HG03159 (cell line): ENCODE measurements around the gene S100A3.
"Not testable (repeated sequence)": the region's sequence is repeated elsewhere in the genome, so short reads cannot be mapped to it uniquely, and the experiment has no call there.

Experiments used
- ATAC-seq: cut with Tn5 transposase; IDR thresholded peaks from one replicate; pipeline ENCODE4 v1.9.1; 2021; ENCODE audit warnings: mild to moderate bottlenecking, moderate library complexity; ENCODE audit not compliant: unreplicated experiment

S100A3 gene

DNA sequence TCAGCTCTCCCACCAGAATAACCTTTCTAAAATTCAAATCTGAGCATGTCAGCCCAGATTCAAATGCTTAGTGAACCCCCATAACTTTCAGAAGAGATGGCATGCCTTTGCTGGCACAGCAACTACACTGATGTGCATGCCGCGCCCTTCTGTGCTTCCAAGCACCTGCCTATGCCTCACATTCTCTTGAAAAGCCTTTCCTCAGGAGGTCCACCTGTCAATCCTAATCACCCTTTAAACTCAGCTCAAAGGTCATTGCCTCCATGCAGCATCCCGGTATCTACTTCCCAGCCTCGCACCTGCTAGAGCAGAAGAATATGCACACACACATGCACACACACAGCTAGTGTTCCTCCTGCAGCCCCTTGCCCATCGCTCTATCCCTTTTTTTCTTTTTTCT, 21.8 kb upstream of the S100A3 start:
- no peak for ATAC-seq

DNA sequence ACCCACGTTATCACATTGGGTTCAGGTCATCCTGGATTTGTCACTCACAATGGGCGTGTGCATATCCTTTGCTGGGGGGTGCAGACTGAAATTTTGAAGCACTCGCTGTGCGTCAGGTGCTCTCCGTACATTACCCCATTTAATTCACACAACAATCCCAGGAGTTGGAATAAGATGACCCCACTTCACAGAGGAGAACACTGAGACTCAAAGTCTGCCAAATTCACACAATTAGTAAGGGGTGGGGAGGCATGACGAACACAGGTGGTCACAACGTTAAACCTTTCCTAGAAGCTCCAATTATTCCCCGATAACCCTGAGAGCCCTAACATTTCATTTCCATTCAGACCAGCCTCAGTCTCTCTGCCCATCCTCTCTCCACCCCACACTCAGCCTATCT, 20.4 kb upstream of the S100A3 start:
- ATAC-seq, result no peak

DNA sequence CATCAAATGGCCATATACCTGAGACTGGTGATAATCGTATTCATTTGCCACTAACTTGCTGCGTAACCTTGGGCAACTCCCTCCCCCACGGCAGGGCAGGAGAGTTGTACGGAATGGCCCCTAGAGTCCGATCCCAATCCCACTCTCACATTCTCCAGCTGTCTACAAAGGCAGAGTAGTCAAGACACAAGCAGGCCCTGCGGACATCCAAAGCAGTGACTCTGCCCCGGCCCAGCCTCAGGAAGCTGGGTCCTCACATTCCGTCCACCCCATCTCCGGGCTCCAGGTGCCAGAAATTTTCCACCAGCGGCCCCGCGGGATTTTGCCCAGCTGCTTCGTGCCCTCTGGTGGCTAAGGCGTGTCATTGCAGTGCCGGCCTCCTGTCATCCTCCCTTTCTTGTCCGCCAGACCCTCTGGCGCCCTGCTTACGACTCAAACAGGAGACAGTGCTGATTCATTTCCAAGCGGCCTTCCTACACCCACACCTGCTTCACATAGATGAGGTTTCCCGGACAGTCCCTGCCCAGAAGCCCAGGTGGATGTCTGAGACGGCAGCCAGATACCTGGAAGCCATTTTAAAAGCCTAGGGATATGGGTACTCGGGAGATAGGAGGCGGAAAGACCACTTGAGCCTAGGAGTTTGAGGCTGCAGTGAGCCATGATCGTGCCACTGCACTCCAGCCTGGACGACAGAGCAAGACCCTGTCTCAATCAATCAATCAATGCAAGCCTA, 19.5 kb upstream of the S100A3 start:
- ATAC-seq, result no peak

DNA sequence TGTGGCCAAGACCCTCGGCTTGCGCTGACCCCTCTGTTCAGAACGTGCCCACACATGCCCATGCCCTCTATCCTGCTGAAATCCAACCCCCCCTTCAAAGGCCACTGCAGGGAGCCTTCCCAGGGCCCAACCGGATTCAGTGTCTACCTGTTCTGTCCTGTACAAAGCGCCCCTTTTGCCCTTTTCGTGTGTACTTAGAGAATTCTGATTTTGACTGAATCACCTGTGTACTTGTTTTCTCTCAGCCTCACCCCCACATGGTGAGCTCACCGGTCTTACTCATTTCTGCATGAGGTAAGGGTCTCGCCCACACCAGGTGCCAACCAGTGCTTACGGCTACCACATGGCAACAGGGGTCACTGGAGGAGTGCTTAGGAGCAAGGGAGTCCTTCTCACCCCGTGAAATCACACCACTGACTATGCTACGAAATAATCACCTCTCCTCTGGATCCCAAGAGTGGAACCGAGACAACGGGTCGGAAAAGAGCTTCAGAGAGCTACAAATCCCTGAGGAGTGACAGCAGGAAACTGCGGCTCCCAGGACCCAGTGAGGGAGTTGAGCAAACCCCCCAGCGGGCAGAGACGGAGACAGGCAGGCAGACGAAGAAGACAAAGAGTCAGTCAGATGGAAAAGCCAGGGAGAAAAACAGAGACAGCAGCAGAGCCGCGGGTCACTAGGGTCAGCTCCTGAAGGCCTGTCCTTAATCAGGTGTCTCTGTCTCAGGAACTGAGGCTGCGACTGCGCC, 18.7 kb upstream of the S100A3 start:
- no peak for ATAC-seq

DNA sequence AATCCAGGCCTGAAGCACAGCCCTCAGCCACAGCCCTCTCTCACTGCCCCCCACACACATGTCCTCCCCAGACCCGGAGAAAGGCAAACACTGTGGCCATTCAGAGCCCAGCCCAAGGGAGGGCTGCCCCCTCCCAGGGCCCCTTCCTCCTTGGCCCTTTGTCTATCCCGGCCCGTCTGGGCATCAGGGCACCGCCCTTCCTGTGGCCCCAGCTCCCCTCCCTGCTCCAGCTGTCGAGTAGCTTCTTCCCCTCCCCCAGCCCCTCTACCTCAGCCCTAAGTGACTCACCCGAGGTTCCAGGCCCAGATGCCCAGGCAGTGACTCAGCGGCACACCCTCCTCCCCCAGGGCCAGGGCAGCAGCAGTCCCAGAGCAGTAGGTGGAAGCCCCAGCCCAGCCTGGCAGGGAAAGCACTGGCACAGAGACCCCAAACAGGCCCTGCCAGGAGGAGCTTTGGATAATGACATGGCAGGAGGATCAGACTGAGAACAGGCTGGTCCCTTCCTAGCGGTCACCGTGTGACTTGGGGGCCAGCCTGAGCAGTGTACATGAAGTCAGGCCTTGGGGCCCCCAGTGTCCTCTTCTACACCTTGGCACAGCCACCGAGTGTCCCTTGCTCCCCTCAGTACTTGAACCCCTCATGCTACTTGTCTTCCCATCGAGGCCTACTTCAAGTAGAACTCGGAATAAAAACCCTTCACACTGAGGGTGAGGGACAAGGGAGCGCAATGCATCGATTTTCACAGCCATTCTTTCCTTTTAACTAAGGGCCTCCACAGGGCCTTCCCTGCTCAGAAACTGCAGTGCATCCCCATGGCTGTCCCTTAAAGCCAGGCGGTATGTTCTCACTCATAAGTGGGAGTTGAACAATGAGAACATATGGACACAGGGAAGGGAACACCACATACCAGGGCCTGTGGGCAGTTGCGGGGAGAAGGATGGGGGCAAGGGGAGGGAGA, 17.6 kb upstream of the S100A3 start:
- ATAC-seq, result no peak

DNA sequence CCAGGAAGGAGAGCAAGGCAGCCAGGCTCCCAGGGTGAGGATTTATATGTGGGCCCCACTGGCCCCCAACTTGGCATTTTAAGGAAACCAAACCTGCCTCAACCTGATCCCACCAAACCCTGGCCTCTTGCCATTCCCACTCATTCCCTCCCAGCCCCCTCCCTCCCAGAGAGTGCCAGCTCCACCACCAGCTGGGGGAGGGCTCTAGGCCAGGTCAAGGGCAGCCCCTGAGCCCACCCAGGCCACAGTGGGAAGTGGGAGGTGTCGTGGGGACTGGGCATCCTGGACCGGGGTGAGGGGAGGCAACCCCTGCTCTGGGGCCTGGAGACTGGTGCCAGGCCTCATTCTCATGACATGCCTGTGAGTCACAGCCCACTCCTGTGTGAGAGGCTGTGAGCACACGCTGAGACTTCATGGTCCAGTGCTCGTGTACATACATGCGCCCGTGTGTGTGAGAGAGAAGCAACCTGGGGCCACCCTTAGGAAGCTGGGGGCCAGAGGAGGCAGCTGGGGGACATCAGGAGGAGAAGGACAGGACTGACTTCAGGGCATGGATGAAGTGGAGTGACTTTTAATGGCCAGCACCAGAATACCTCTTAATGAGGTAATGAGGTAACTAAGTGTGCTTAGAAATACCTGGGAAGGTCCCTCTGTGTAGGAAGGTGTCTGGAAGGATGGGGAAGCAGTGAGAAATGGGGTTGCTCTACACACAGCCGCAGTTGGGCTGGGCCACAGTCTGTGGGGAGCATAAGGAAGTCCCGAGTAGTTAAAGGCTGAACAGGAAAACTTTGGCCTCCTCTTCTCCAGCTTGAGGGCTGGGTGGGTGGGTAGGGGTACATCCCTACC, 16.7 kb upstream of the S100A3 start, which contains the start of gene S100A2:
TSS of gene S100A2 (minus strand) at position 316 of the 846 bp plus-strand sequence. CDS start 1,967 bp downstream, outside the sequence.
- ATAC-seq, result no peak

DNA sequence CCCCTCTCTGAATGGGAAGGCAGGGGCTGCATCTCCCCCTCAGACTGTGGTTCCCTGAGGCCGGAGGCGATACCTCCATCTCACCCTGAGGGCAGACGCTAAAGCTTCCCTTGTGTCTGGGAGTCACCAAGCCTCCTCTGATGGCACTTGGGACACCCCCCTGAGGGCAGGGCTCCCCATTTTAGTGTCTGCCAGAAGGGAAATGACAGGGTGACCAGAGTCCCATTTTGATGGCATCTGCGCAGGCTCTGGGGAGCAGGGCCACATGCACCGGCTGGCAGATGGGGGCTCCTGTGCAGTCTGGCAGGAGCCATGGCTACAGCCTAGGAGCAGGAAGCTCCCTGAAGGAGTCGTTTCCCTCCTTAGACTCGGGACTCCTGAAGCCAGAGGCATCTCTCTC, 14.9 kb upstream of the S100A3 start:
- no peak for ATAC-seq

DNA sequence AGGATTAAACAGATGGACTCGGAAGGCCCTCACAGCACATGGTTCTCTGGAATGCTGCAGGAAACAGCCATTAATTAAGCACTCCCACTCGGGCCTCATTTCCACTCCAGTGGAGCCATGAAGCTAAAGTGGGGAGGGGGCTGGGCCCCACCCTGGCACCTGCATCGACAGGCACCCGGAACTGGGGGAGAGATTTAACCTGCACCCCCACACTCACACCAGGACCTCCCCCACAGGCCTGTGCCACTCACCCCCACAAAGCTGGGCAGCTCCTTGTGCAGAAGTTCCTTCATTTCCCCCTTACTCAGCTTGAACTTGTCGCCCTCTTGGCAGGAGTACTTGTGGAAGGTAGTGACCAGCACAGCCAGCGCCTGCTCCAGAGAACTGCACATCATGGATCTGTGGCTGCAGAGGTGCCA, 14.4 kb upstream of the S100A3 start:
- no peak for ATAC-seq

DNA sequence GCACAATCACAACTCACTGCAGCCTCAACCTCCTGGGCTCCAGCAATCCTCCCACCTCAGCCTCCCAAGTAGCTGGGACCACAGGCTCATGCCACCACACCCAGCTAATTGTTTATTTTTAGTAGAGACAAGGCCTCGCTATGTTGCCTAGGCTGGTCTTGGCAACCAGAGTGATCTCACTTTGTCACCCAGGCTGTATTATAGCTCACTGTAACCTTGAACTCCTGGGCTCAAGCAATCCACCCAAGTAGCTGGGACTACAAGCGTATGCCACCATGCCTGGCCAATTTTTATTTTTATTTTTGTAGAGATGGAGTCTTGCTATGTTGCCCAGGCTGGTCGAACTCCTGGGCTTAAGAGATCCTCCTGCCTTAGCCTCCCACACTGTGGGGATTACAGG, 13.0 kb upstream of the S100A3 start:
- not testable (repeated sequence) for ATAC-seq

DNA sequence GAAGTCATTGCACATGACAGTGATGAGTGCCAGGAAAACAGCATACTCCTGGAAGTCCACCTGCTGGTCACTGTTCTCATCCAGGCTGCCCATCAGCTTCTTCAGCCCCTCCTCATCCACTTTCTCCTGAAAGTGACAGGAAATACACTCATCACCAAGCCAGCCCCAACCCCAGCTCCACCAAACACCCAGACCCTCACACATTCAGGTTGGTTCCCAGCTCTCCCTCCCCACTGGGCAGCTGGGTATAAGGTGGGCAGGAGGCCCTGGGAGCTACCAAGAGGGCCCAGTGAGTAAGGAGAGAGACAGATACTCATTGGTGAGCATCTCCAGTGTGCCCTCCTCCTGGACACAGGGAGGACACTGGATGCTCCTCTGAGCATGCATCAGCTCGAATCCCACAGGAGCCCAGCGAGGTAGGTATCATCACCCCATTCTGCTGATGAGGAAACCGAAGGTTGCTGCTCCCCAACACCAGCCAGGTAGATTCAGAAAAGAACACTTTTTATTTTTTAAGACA, 12.5 kb upstream of the S100A3 start:
- no peak for ATAC-seq

DNA sequence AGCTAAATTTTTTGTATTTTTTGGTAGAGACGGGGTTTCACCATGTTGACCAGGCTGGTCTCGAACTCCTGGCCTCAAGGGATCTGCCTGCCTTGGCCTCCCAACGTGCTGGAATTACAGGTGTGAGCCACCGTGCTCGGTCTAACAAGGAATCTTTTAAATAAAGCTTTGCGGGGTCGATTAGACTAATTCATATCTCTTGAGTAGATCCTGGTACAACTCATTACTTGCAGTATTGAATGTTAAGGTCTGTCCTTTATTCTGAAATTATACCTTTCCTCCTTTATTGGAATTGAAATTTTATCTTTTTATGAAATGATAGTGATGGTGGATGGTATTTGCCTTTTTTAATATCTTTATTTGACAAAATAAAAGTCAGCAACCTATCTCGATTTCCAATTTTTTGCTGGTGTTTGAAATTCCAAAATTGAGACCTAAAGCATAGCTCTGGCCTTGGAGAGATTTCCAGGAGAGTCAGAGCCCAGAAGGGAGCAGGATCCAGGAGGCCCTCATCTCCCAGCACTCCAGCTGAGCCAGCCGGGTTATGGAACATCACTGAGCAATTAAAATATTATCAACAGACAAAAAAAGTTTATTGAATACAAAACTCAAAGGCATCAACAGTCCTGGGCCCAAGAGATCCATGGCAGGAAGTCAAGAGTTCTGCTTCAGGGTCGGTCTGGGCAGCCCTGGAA, 11.9 kb upstream of the S100A3 start:
- ATAC-seq, result no peak

DNA sequence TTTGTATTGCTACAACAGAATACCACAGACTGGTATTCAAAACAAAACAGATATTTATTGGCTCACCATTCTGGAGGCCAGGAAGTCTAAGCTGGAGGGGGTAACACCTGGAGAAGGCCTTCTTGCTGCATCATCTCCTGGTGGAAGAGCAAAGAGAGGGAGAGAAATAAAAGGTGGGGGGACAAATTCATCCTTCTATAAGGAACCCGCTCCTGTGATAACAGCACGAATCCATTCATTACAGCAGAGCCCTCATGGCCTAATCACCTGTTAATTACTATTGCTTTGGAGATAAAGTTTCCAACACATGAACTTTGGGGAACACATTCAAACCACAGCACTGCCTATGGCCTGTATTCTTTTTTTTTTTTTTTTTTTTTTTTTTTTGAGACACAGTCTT, 11.2 kb upstream of the S100A3 start:
- no peak for ATAC-seq

DNA sequence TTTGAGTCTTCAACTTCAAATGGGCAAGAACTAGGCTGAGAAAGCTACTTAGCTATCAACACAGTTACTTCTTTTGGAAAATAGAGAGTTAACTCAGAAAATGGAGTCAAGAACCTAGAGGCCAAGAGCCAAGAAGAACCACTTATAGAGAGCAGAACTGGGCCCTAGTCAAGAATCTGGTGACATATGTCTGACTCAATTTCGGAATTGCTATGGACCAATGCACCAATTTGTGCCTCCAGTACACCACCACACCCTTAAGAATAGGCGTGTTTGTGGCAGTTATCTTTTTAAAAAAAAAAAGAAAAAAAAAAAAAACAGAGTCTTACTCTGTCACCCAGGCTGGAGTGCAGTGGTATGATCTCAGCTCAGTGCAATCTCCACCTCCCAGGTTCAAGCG, 8.8 kb upstream of the S100A3 start:
- no peak for ATAC-seq

DNA sequence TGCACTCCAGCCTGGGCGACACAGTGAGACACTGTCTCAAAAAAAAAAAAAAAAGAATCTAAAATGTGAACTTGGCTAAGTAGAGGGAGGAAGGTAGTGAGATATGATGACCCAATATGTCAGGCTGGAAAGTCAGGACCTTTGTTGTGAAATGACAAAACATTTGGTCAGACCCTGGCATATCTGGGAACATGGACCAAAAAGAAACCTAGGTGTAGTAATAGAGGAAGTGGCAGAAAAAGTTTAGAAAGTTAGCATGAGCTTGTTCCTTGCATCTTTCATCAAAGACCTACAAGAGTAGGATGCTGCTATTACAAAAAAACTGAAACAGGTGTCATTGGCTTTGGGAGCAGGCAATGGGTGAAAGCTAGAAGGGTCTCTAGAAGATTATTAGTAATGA, 7.3 kb upstream of the S100A3 start:
- no peak for ATAC-seq

DNA sequence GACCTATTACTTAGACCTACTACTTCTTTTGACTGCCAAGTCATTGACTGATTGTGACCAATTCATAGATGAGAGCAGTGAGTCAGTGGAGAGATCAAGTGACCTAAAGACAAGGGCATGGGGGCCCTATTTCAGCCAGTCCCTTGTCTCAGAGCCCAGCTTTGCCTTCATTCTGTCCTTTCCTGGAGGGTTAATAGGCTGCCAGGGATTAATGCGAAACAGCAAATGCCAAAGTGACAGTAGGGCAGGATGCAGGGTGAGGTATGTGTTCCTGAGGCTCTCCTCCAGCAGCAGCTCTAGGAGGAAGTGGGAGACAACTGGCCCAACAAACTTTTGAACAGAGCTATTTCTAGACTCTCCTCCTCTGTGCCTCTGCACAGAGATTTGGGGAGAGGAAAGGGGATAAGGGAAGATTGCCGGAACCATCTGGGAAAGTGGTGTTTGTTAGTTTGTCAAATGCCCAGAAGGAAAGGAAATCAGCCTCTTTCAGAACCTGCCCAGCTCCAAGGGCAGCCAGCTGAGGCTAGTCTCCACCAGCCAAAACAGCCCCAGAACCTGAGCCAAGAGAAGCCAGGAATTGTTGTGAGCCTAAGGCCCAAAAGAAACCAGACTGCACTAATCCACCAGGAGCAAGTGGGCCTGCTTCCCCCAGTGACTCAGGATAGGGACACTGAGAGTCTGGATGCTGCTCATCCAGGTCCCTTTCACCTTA, 4.9 kb upstream of the S100A3 start:
- no peak for ATAC-seq

DNA sequence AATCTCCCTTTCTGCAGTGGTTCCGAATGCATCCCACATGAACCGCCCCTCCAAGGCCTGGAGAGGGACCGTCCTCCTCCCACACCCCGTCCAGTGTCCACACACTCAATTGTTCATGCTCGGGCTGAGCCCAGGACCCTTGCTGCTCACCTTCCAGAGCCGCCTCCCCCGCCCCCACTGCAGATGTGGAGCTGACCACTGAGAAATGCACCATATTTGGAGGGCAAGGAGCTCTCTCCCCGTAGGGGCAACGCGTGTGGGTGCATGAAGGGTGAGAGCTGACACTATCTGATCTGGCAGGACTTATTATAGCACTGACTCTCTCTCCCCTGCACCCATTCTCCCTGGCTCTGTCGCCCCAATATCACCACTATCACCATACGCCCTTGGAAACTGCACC, 4.0 kb upstream of the S100A3 start:
- ATAC-seq, result no peak

DNA sequence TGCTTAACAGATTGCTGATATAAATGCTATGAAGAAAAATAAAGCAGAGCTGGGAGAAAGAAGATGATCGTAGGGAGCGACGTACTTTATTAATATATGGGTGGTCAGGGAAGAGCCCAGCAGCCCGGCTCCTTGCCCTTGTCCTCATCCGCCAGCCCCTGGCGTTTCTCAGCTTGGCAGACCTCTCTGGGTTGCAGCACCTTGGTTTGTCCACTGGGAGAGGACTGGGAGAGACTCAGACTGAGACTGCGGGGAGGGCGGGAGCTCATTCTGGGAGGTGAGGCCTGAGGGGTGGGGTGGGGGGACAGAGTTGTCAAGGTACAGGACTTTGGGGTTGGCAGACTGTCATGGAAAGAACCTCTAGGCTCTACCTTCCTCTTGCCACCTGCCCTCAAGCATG, 3.3 kb upstream of the S100A3 start:
- no peak for ATAC-seq

DNA sequence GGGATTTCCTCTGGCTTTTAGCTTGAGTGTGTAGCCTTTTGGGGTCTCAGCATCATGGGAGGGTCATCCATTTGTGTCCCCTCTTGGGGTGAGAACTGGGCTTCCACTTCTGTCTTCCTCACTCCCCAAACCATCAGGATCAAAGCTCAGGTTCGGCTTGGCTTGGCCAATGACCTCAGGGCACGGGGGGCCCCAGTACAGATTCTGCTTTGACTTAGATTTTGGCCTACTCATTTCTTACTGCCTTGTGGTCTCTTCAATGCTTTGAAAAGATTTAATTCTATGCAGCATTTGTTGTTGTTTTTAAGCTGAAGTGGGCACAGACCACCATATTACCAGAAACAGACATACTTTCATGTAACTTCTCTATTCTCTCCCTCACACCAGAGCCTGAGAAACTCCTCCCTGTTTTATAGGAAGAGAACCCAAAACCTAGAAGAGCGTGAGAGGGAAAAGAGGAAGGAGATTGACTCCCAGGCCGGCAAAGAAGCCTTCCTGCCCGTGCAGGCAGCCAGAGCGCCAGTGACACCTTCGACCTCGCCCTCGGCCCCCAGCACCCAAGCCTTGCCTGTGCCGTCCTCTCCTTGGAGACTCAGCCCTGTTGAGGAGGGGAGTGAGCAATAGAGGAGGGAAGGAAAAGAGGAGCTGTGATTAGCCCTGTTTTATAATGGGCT, 1.9 kb upstream of the S100A3 start:
- no peak for ATAC-seq
